Smooth muscle cell (in vitro differentiated cells): ENCODE data around the gene AUTS2. TPM values are rescaled to one million over a fixed set of nuclear protein-coding genes. Genes with fewer than 3 reads are reported as not detected.

Experiments
- DNase-seq: peaks from one replicate; lab custom pipeline; 2025; ENCODE audit not compliant: unreplicated experiment; lab: John Stamatoyannopoulos, UW
- H2AFZ ChIP-seq: fragments of 200-600 bp; sonication (generic); 2 replicates; pipeline ENCODE4 v1.6.0; 2016; ENCODE audit warnings: antibody characterized with exemption, low read depth, mild to moderate bottlenecking
- H3F3A ChIP-seq: fragments of 200-600 bp; sonication (generic); 2 replicates; pipeline ENCODE4 v1.6.0; 2017; ENCODE audit warnings: antibody characterized with exemption, low read depth
- H3K27ac ChIP-seq: fragments of 200-600 bp; sonication (generic); 2 replicates; pipeline ENCODE4 v1.5.1; 2016; ENCODE audit warnings: low read depth, mild to moderate bottlenecking
- H3K27me3 ChIP-seq: fragments of 200-600 bp; sonication (generic); 2 replicates; pipeline ENCODE4 v1.6.1; 2016; ENCODE audit warnings: low read depth, mild to moderate bottlenecking
- H3K36me3 ChIP-seq: fragments of 200-600 bp; sonication (generic); 2 replicates; pipeline ENCODE4 v1.5.1; 2016; ENCODE audit warnings: low read depth
- H3K4me1 ChIP-seq: fragments of 200-600 bp; sonication (generic); 2 replicates; pipeline ENCODE4 v1.5.1; 2016; ENCODE audit warnings: low read depth
- H3K4me2 ChIP-seq: fragments of 200-600 bp; sonication (generic); 2 replicates; pipeline ENCODE4 v1.6.0; 2016; ENCODE audit warnings: mild to moderate bottlenecking
- H3K4me3 ChIP-seq: fragments of 200-600 bp; sonication (generic); 2 replicates; pipeline ENCODE4 v1.5.1; 2016; ENCODE audit warnings: mild to moderate bottlenecking
- H3K79me2 ChIP-seq: fragments of 200-600 bp; sonication (generic); 2 replicates; pipeline ENCODE4 v1.6.0; 2016; ENCODE audit warnings: low read depth, mild to moderate bottlenecking
- H3K9ac ChIP-seq: fragments of 200-600 bp; sonication (generic); 2 replicates; pipeline ENCODE4 v1.6.0; 2016; ENCODE audit warnings: low read depth
- H3K9me3 ChIP-seq: fragments of 200-600 bp; sonication (generic); replicated peaks from 2 replicates; pipeline ENCODE4 v1.5.1; 2016; ENCODE audit warnings: low read depth
- H4K20me1 ChIP-seq: fragments of 200-600 bp; sonication (generic); 2 replicates; pipeline ENCODE4 v1.6.0; 2016; ENCODE audit warnings: low read depth
- CTCF ChIP-seq: fragments of 200-600 bp; sonication (generic); IDR thresholded peaks from 2 replicates; pipeline ENCODE4 v1.5.1; 2017; ENCODE audit warnings: borderline replicate concordance, mild to moderate bottlenecking, antibody characterized with exemption; ENCODE audit not compliant: insufficient read depth, poor library complexity, severe bottlenecking
- WGBS: methylation state at CpG from one replicate; pipeline ENCODE4 v1.1.7; 2016; ENCODE audit warnings: low lambda C conversion rate; 5-methylcytosine and 5-hydroxymethylcytosine counted together
- polyA plus RNA-seq: library from polyadenylated mRNA; unstranded; fragments of >200 nt; fragmentation: Nextera tagmentation; extraction: Ambion mirVana; gene quantifications from 2 replicates; pipeline ENCODE4 v1.2.1, GENCODE V29; 2016
- total RNA-seq: library from RNA; depleted of rRNA; stranded (reverse); fragments of >200 nt; gene quantifications from 2 replicates; pipeline ENCODE4 v1.2.3, GENCODE V29; 2014

The AUTS2 gene
- total and polyA plus RNA-seq, 2 experiments from 2014 or later = 6.5 to 8.6 TPM

DNA sequence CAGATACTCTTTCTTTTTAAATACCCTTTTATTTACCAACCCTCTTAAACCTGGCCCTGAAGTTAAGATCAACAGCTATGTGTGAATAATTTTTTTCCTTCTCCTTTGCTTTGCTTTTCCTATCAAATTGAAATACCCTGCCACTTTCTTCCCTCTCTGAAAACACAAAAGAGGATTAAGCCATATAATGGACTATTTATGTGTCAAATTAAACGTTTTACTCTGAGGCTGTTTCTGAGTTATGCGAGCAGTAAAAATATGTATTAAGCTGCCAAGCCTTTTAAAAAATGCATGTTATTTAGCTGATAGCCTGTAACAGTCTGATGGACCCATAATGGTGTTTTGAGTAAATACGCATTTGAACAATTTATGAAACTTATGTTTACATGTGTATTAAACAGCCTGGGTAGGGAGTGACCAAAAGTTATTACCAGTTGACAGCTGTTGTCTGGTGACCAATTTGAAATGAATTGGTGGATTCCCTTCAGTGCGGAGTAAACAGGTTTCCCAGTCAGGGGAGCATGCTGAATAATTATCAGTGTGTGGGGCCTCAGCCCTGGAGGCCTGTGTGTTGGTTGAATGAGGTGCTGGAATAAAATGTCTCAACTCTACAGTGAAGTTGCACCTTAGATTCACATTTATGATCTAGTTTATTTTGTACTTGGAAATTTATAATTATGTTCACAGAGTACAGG, 89.6 kb downstream of the AUTS2 start:
- DNase-seq = no peak
- H3K9ac ChIP-seq = no peak overlapping the region
- H3K27me3 ChIP-seq = no peaks in the 10 kb centered on the region
- peaks cover 5% of the 10 kb centered on the region for H4K20me1 ChIP-seq
- no peak for TF ChIP-seq CTCF
- H3K36me3 ChIP-seq = no peaks in the 10 kb centered on the region
- H3K79me2 ChIP-seq = peaks cover 12% of the 10 kb centered on the region
- 77% methylated on average over 4 of the region's 4 CpGs for WGBS
- H3K4me1 ChIP-seq = no peaks in the 10 kb centered on the region
- no peak overlapping the region for H3K4me3 ChIP-seq
- no peaks in the 10 kb centered on the region for H3K9me3 ChIP-seq
- no peak overlapping the region for H3K27ac ChIP-seq
- H3K4me2 ChIP-seq = no peak overlapping the region
- H3F3A ChIP-seq = no peaks in the 10 kb centered on the region
- no peak overlapping the region for H2AFZ ChIP-seq

GRCh38 chr7:69690329-69690728, 92.1 kb downstream of the AUTS2 start:
- Histone ChIP-seq H3K79me2 (peaks cover 12% of the 10 kb centered on the region), H3K27ac (no peak overlapping the region), H2AFZ (no peak overlapping the region), H3K9ac (no peak overlapping the region), H3K4me2 (no peak overlapping the region), H4K20me1 (peaks cover 7% of the 10 kb centered on the region), H3K9me3 (no peaks in the 10 kb centered on the region), H3K4me3 (no peak overlapping the region), H3K27me3 (no peaks in the 10 kb centered on the region), H3K36me3 (no peaks in the 10 kb centered on the region), H3K4me1 (no peaks in the 10 kb centered on the region), H3F3A (no peaks in the 10 kb centered on the region)
- TF ChIP-seq CTCF = no peak
- 94% methylated on average over 6 of the region's 6 CpGs for WGBS
- DNase-seq = no peak

GRCh38 chr7:69691327-69691726, 93.1 kb downstream of the AUTS2 start:
- Histone ChIP-seq H3K4me3 (no peak overlapping the region), H3K4me2 (no peak overlapping the region), H3K36me3 (no peaks in the 10 kb centered on the region), H3K79me2 (peaks cover 10% of the 10 kb centered on the region), H3K4me1 (no peaks in the 10 kb centered on the region), H3K27me3 (no peaks in the 10 kb centered on the region), H4K20me1 (peaks cover 7% of the 10 kb centered on the region), H3K9ac (no peak overlapping the region), H3K9me3 (no peaks in the 10 kb centered on the region), H3K27ac (no peak overlapping the region), H2AFZ (no peak overlapping the region), H3F3A (no peaks in the 10 kb centered on the region)
- WGBS = 99% methylated on average over 6 of the region's 6 CpGs
- no peak for TF ChIP-seq CTCF
- DNase-seq = no peak

GRCh38 chr7:69691734-69692133, 93.5 kb downstream of the AUTS2 start:
- no peak overlapping the region for H3K4me3 ChIP-seq

More at GRCh38 chr7:69691734-69692133, 93.5 kb downstream of the AUTS2 start:
- H3K36me3 ChIP-seq = no peaks in the 10 kb centered on the region
- peaks cover 11% of the 10 kb centered on the region for H4K20me1 ChIP-seq
- H3K9me3 ChIP-seq = no peaks in the 10 kb centered on the region
- 89% methylated on average over 4 of the region's 4 CpGs for WGBS
- no peak for TF ChIP-seq CTCF
- H3K4me2 ChIP-seq = no peak overlapping the region
- no peak overlapping the region for H3K9ac ChIP-seq
- H3K4me1 ChIP-seq = no peaks in the 10 kb centered on the region
- no peaks in the 10 kb centered on the region for H3F3A ChIP-seq
- DNase-seq = no peak
- no peak overlapping the region for H2AFZ ChIP-seq
- peaks cover 6% of the 10 kb centered on the region for H3K79me2 ChIP-seq
- no peaks in the 10 kb centered on the region for H3K27me3 ChIP-seq
- no peak overlapping the region for H3K27ac ChIP-seq
